Left renal pelvis (tissue), 4 donors: ENCODE results near the gene TANC1. TPM values are rescaled to one million over a fixed set of nuclear protein-coding genes. Genes with fewer than 3 reads are reported as not detected.

ENCODE experiments used
- DNase-seq, 4 donors: peaks; one replicate each; pipeline ENCODE4 v3.0.0-alpha.2; 2013; ENCODE audit warnings: low read depth in 4 of 4, low spot score in 3 of 4
- polyA plus RNA-seq, 4 donors: library from polyadenylated mRNA; unstranded; fragments of 120-200 nt; gene quantifications; one replicate each; pipeline ENCODE4 v1.2.1, GENCODE V29; 2013; ENCODE audit not compliant: insufficient read length in 4 of 4

Gene TANC1
- polyA plus RNA-seq, 4 donors, result 25.6 to 60.1 (median 53.5) TPM

- no peak for DNase-seq
Measured at GRCh38 chr2:159053161-159054031, 85.0 kb downstream of the TANC1 start.

- no peak for DNase-seq
Measured at GRCh38 chr2:159054032-159054334, 85.5 kb downstream of the TANC1 start.

GRCh38 chr2:159054985-159055384 is 86.5 kb downstream of the TANC1 start:
- no peak for DNase-seq

GRCh38 chr2:159060518-159060917 is 92.1 kb downstream of the TANC1 start:
- no peak for DNase-seq

GRCh38 chr2:159063677-159064076 is 95.2 kb downstream of the TANC1 start:
- DNase-seq, result no peak

- no peak for DNase-seq
Measured at GRCh38 chr2:159064446-159065301, 96.2 kb downstream of the TANC1 start.

- DNase-seq, result no peak
Measured at GRCh38 chr2:159065313-159065712, 96.9 kb downstream of the TANC1 start.

- no peak for DNase-seq
Measured at GRCh38 chr2:159065891-159066290, 97.5 kb downstream of the TANC1 start.

GRCh38 chr2:159066541-159067156 is 98.2 kb downstream of the TANC1 start:
- no peak for DNase-seq

GRCh38 chr2:159067971-159068370 is 99.5 kb downstream of the TANC1 start:
- no peak for DNase-seq

- no peak for DNase-seq
Measured at GRCh38 chr2:159069229-159069628, 100.8 kb downstream of the TANC1 start.

- no peak for DNase-seq
Measured at GRCh38 chr2:159070235-159070634, 101.8 kb downstream of the TANC1 start.

GRCh38 chr2:159071190-159071915 is 102.9 kb downstream of the TANC1 start:
- no peak for DNase-seq

- DNase-seq, result no peak
Measured at GRCh38 chr2:159072795-159073194, 104.4 kb downstream of the TANC1 start.

GRCh38 chr2:159073256-159073655 is 104.8 kb downstream of the TANC1 start:
- no peak for DNase-seq

- DNase-seq, result no peak
Measured at GRCh38 chr2:159074605-159075004, 106.2 kb downstream of the TANC1 start.

- no peak for DNase-seq
Measured at GRCh38 chr2:159075727-159076126, 107.3 kb downstream of the TANC1 start.

- no peak for DNase-seq
Measured at GRCh38 chr2:159076241-159076640, 107.8 kb downstream of the TANC1 start.

- DNase-seq, result no peak
Measured at GRCh38 chr2:159077869-159078268, 109.4 kb downstream of the TANC1 start.

GRCh38 chr2:159078443-159078842 is 110.0 kb downstream of the TANC1 start:
- no peak for DNase-seq

GRCh38 chr2:159080641-159081040 is 112.2 kb downstream of the TANC1 start:
- no peak for DNase-seq
